GM23338 (cell line): ENCODE results near the gene GCM1.

Experiments used
- EZH2 ChIP-seq: fragments of 200-600 bp; sonication (generic); IDR thresholded peaks from one replicate; pipeline ENCODE4 v1.8.0; 2017; ENCODE audit warnings: antibody characterized with exemption, mild to moderate bottlenecking, low read depth; ENCODE audit not compliant: unreplicated experiment
- NANOG ChIP-seq: IDR thresholded peaks from 2 replicates; pipeline ENCODE4 v1.6.1; 2016; ENCODE audit warnings: antibody characterized with exemption, borderline replicate concordance
- TF ChIP-seq, protein P1 (sequence below), 2 experiments: fragments of 200-600 bp in 1 of 2; sonication (generic) in 1 of 2; conservative IDR thresholded peaks; 2 replicates each; pipeline versions ENCODE4 v1.5.1 to v1.6.1; 2016 to 2017; ENCODE audit warnings: antibody characterized with exemption in 2 of 2, low read depth in 2 of 2, mild to moderate bottlenecking in 2 of 2, moderate library complexity in 1 of 2

DNA sequence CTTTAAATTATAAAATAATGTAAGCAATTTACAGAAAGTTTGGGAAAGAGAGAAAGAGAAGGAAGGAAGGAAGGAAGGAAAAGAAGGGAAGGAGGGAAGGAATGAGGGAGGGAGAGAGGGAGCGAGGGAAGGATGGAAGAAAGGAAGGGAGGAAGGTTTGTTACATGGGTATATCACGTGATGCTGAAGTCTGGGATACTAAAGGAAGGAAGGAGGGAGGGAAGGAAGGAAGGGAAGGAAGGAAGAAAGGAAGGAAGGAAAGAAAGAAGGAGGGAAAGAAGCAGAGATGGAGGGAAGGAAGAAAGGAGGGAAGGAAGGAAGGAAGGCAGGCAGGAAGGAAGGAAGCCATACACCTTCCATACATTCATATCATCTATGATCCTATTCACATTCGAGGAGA is 48.9 kb upstream of the GCM1 start:
- TF ChIP-seq EZH2 (no peak), NANOG (no peak)
- TF ChIP-seq, protein P1, sequence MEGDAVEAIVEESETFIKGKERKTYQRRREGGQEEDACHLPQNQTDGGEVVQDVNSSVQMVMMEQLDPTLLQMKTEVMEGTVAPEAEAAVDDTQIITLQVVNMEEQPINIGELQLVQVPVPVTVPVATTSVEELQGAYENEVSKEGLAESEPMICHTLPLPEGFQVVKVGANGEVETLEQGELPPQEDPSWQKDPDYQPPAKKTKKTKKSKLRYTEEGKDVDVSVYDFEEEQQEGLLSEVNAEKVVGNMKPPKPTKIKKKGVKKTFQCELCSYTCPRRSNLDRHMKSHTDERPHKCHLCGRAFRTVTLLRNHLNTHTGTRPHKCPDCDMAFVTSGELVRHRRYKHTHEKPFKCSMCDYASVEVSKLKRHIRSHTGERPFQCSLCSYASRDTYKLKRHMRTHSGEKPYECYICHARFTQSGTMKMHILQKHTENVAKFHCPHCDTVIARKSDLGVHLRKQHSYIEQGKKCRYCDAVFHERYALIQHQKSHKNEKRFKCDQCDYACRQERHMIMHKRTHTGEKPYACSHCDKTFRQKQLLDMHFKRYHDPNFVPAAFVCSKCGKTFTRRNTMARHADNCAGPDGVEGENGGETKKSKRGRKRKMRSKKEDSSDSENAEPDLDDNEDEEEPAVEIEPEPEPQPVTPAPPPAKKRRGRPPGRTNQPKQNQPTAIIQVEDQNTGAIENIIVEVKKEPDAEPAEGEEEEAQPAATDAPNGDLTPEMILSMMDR (conservative IDR thresholded peaks at IDR 0.05; ENCODE audit: low read depth in 2 of 2) = no peak
